Activated CD4-positive, alpha-beta T cell treated with anti-CD3 and anti-CD28 coated beads, Interleukin-2, amount 50 U/mL, for 48 hours (primary cell): Measurements from ENCODE around the gene RHBDF2.
A peak's percentile ranks its signal among the peaks of the same experiment; 100 is the strongest.
"Not testable (repeated sequence)": the region's sequence is repeated elsewhere in the genome, so short reads cannot be mapped to it uniquely, and the experiment has no call there.

Source experiments
- DNase-seq, 2 experiments: peaks; one replicate each; pipeline ENCODE4 v3.0.0-alpha.2; 2020

The RHBDF2 gene

DNA sequence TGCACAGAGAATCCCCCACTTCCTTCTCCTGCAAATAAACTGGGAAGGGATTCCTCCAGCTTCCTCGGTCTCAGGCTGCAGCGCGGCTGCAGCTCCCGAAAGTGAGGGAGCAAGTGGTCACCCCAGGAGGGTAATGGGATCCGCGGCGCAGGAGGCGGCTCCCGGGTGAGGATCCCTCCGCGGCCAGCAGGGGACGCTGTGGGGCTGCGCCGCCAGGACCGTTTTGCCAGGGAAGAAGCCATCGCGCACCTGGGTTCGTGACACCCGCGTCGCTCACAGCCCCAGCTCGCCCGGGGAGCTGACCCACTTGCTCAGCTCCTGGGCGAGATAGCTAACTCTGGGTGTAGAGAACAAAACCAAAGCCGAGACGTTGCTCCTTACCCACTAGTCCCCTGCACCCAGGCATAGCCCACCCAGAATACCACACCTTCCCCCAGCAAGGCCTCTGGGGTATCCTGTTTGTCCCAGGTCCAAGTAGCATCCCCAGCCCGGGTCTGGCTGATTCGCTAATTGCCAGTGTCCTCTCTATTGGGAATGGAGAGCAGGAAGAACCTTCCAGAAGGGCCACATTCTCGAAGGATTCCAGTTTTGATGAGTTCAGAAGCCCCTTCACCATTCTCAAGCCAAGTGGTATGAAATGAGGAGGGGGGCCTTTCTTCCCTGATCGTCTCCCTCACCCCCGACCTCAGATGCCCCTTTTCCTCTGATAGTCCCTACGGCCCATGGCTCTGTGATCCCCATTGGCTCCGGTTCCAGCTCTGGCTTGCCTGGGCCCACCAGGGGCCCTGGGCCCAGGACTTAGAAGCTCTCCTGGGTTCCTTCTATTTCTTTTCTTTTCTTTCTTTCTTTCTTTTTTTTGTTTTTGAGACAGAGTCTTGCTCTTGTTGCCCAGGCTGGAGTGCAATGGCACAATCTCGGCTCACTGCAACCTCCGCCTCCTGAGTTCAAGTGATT is 22.1 kb upstream of the RHBDF2 start:
- DNase-seq, result peak; percentile 81 to 86

GRCh38 chr17:76521683-76522082 is 20.5 kb upstream of the RHBDF2 start:
- not testable (repeated sequence) for DNase-seq

GRCh38 chr17:76521262-76521661 is 20.0 kb upstream of the RHBDF2 start:
- no peak for DNase-seq

DNA sequence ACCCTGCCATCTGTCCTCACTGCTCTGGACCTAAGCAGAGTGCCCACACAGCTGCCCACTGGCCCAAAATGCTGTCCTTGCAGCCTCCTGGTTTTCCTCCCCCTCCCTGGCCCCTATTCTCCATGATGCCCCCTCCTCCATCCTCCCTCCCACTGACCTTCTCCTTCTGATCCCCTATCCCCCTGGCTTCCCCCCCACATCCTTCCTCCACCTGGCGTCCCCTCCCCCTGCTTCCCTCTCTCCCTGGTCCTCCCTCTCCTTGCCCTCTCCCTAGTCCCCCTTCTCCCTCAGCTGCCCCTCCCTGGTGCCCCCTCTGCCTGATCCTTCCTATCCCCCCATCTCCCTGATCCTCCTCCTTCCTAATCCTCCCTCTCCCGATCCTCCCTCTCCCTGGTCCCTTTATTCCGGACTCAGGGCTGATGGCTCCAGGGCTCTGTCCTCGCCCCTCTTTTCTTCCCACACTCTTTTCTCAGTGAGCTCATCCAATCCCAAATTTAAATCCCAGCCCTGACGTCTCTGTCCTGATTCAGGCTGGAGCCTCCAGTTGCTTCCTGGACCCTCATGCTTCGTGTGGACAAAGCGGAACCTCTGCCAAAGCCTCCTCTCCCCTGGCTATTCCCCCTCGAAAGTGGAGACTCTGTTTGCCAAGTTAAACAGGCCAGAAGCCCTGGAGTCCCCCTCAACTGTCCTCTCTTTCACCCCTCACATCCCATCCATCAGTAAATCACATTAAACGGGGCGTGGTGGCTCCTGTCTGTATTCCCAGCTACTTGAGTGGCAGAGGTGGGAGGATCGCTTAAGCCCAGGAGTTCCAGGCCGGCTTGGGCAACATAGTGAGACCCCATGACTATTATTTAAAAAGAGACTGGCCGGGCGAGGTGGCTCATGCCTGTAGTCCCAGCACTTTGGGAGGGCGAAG is 18.1 kb upstream of the RHBDF2 start:
- no peak for DNase-seq

- no peak for DNase-seq
These were observed 16.4 kb upstream of the RHBDF2 start for GRCh38 chr17:76517638-76518038.

DNA sequence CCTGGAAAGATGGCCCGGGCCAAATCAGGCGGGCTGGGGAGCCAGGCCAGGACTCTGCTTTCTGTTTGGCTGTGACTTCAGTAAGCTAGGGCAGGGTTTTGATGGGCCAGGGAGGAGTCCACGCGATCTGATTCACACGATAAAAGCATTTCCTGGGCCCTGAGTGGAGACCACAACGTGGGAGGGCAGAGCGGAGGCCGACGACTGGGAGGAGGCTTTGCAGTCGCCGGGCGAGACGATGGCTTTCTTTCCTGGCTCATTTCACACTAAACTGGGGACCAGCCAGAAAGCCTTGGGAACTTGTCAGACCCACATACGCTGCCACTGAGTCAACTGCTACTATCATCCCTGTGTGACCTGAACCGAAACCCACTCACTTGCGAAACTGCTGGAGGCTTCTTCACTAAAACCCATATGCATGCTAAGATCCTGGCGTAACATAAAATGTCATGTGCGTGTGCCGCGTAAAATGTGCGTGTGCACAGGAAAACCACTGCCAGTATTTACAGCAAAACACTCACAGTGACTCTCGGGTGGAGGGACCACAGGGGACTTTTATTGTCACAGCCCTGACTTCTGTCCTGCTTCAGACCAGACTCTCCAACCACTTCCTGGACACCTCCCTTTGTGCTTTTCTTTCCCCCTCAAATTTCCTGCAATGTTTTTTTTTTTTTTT is 14.2 kb upstream of the RHBDF2 start:
- DNase-seq, result peak; percentile 83 to 87

DNA sequence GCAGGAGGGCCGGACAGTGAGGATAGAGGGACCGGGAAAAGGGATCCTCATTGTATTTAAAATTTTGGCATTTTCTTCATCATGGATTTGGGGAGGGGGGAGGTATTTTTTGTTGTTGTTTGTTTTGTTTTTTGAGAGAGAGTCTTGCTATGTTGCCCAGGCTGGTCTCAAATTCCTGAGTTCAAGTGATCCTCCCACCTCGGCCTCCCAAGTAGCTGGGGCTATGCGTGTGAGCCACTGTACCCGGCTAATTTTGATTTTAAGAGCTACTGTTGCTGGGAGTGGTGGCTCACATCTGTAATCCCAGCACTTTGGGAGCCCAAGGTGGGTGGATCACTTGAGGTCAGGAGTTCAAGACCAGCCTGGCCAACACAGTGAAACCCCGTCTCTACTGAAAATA is 13.1 kb upstream of the RHBDF2 start:
- DNase-seq, result not testable (repeated sequence)

- no peak for DNase-seq
These were observed 12.1 kb upstream of the RHBDF2 start for GRCh38 chr17:76513306-76513692.

DNA sequence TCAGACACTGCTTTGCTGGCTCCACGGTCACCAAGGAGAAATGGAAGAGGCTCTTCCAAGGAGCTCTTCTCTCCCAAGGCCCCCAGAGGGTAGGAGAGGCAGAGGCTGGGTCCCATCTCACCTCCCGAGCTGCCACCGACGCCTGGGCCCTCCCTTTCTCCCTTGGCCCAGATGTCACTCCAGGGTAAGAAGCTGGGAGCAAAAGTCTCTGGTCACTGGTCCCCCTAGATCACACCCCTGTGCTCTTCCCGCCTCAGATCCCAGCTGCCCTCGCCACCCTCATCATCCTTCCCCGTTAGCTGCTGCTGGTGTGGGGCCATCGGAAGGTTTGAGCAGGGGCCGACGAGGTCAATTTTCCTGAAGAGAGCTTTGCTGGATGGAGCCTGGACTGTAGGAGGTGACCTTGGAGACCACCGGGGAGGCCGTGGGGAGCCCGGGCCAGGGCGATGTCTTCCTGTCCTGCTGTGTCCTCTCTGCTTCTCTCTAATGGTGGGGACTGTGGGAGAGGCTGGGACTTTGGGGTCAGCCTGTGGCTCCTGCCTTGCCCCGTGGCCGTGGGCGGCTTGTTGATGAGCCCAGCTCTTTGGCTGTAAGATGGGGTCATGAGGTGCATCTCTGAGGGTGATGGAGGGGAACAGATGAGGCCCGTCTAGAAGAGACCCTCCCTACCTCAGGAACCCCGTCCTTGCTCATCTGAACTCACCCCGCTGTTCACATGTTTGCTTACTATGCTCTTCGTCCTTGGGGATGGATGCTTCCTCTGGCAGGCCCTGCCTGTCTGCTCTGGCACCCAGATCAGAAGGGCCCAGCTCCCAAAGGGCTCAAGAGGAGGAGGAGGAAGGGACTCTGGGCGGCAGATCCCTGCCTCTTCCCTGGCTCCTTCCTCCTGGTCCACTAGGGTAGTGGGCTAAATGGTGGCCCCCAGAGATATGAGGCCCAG is 11.4 kb upstream of the RHBDF2 start:
- DNase-seq, result no peak

DNA sequence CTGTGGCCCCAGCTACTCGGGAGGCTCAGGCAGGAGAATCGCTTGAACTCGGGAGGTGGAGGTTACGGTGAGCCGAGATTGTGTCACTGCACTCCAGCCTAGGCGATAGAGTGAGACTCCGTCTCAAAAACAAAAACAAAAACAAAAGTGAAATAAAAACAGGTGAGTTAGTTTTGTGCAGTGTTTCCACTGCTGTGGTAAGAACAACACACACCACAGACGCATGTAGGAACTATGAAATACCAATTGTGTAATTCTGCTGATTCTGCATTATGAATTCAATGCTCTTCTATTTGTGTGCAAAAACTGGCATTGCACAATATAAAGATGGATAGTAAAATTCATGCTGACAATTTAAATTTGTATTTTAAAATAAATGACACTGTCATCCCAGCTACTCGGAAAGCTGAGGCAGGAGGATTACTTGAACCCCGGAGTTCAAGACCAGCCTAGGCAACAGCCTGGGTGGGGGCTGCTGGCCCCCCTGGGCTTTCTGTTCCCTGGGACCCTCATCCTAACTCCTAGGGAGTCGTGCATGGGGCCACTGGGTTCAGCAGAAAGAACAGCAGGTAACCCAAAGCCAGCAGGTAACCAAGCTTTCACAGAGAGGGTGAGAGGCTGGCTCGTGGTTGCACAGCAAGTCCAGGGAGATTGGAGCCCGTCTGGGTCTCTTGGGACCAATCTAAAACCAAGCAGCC is 10.6 kb upstream of the RHBDF2 start:
- DNase-seq, result no peak

DNA sequence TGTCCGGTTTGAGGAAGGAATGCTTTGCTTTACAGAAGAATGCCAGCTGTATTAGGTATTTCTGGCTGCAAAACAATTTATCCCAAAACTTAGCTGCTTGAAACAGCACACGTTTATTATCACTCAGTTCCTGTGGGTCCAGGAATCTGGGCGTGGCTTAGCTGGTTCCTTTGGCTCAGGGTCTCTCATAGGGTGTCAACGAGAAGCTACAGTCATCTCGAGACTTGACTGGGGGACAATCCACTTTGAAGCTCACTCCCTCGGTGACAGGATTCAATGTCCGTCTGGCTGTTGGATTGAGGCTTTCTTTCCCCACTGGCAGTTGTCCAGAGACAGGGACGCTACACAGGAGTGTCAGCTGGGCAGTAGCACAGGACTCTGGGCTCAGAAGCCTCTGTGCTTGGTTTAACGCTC is 9.6 kb upstream of the RHBDF2 start:
- no peak for DNase-seq

DNA sequence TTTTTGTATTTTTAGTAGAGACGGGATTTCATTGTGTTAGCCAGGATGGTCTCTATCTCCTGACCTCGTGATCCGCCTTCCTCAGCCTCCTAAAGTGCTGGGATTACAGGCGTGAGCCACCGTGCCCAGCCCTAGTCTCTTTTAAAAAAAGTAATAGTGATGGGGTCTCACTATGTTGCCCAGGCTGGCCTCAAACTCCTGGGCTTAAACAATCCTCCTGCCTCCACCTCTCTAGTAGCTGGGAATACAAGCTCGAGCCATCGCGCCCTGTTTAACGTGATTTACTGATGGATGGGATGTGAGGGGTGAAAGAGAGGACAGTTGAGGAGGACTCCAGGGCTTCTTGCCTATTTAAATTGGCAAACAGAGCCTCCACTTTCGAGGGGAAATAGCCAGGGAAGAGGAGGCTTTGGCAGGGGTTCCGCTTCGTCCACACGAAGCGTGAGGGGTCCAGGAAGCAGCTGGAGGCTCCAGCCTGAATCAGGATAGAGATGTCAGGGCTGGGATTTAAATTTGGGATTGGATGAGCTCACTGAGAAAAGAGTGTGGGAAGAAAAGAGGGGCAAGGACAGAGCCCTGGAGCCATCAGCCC is 7.3 kb upstream of the RHBDF2 start:
- not testable (repeated sequence) for DNase-seq

- DNase-seq, result peak; percentile 92 to 93
These were observed 5.5 kb upstream of the RHBDF2 start for GRCh38 chr17:76506408-76507345.

GRCh38 chr17:76504117-76504516 is 2.9 kb upstream of the RHBDF2 start:
- DNase-seq, result no peak

- DNase-seq, result no peak
These were observed 1.4 kb upstream of the RHBDF2 start for GRCh38 chr17:76502341-76503211.

GRCh38 chr17:76501827-76502307 is 644 bp upstream of the RHBDF2 start:
- no peak for DNase-seq

DNA sequence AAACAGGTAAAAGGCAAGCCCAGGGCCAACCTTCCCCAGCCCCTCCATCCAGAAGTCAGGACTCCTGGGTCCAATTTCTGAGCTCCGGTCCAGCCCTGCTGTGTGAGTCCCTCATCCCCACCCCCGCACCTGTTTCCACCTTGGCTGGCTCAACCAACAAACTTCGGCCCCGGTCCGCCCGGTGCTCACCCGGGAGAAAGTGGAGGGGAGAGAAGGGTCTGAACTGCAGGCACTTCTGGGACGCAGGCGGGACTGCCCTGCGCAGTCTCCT is 541 bp downstream of the RHBDF2 start:
- peak in 1 of 2 experiments; percentile 28 for DNase-seq

DNA sequence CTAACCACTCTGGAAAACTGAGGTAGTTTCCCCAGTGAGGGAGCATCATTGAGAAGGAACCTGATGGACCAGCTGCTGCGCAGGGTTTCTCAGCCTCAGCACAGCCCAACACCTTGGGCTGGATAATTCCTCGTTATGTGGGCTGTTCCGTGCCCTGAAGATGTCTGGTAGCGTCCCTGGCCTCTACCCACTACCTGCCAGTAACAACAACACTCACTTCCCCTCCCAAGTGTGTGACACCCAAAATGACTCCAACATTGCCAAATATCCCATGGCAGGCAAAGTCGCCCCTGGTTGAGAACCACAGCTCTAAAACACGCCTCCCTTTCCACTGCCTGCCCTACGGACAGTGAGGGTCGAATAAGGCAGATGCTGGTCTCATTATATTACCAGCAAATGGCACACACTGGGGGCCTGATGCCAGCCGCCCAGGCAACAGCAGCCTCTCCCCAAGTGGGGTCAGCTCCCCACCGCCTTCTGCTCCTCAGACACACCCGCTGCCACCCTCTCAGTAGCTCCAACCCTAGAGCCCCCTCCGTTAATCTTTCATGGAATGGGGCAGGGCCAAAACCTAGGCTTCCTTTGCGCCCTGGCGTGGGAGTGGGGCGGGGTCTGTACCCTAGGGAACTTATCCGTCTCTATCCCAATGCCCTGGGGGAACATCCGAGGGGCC is 1.0 kb downstream of the RHBDF2 start:
- DNase-seq, result no peak
